GM18498 (cell line): Measurements from ENCODE around the gene IQCK.

Source experiments
- ATAC-seq: cut with Tn5 transposase; IDR thresholded peaks from one replicate; pipeline ENCODE4 v1.9.1; 2021; ENCODE audit warnings: mild to moderate bottlenecking, moderate library complexity; ENCODE audit not compliant: unreplicated experiment

Gene IQCK

GRCh38 chr16:19907161-19907992 lies 189.3 kb downstream of the IQCK start:
- peak; percentile 69 for ATAC-seq
